Thyroid gland (tissue), 4 donors: Measurements from ENCODE around the gene ITPR3.

ENCODE experiments used
- CTCF ChIP-seq, 6 experiments: fragments of 200-600 bp in 3 of 6; fragments of 450-650 bp in 3 of 6; sonication (generic) in 3 of 6; IDR thresholded peaks; one replicate each; pipeline ENCODE4 v1.5.1; 2016 to 2019; ENCODE audit warnings: antibody characterized with exemption in 6 of 6, mild to moderate bottlenecking in 2 of 6, inconsistent platforms in 1 of 6, moderate library complexity in 1 of 6
- POLR2A ChIP-seq, 2 donors: fragments of 450-650 bp; IDR thresholded peaks; one replicate each; pipeline ENCODE4 v1.6.1; 2017; ENCODE audit warnings: antibody characterized with exemption in 2 of 2, mild to moderate bottlenecking in 2 of 2, moderate library complexity in 1 of 2

DNA sequence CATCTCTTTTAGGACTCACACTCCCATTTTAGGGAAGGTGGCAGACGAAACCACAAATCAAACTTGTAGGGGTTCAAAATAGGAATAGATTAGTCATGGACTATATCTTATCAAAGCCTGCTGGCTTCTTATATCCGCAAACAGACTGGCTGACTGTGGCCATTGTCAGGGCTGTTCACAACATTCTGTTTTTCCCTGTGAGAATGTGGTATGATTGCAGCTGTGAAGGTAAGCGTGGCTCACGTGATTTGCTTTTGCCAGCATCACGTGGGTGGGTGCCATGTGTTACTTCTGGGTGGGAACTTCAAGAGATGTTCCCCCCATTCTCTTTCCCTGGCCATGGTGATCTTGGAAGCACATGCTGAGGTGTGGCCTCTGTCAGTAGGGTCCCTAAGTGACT is 119.7 kb downstream of the ITPR3 start:
- TF ChIP-seq POLR2A (IDR thresholded peaks at IDR 0.05) (no peak), CTCF (IDR thresholded peaks at IDR 0.05) (no peak)
